GM18502 (cell line): Measurements from ENCODE around the gene DNER.
"Not testable (repeated sequence)": the region's sequence is repeated elsewhere in the genome, so short reads cannot be mapped to it uniquely, and the experiment has no call there.

ENCODE experiments used
- ATAC-seq: cut with Tn5 transposase; IDR thresholded peaks from one replicate; pipeline ENCODE4 v1.9.1; 2021; ENCODE audit warnings: mild to moderate bottlenecking; ENCODE audit not compliant: unreplicated experiment, poor library complexity

Gene DNER

GRCh38 chr2:229714080-229714735 lies at the start of gene DNER:
DNER (minus strand) TSS chr2:229714555; CDS start chr2:229714423, 132 bp downstream.
- peak; percentile 84 for ATAC-seq

GRCh38 chr2:229761663-229762062 lies 47.3 kb upstream of the DNER start:
- ATAC-seq = no peak

- not testable (repeated sequence) for ATAC-seq
Measured at GRCh38 chr2:229757462-229757861, 43.1 kb upstream of the DNER start.

- no peak for ATAC-seq
Measured at GRCh38 chr2:229752970-229753729, 38.8 kb upstream of the DNER start.

- no peak for ATAC-seq
Measured at GRCh38 chr2:229749779-229750178, 35.4 kb upstream of the DNER start.

- no peak for ATAC-seq
Measured at GRCh38 chr2:229748950-229749349, 34.6 kb upstream of the DNER start.

GRCh38 chr2:229742691-229743090 lies 28.3 kb upstream of the DNER start:
- ATAC-seq = not testable (repeated sequence)

- ATAC-seq = no peak
Measured at GRCh38 chr2:229740279-229740678, 25.9 kb upstream of the DNER start.

GRCh38 chr2:229738024-229738625 lies 23.8 kb upstream of the DNER start:
- ATAC-seq = no peak

GRCh38 chr2:229734410-229734809 lies 20.1 kb upstream of the DNER start:
- no peak for ATAC-seq

- ATAC-seq = no peak
Measured at GRCh38 chr2:229733611-229734245, 19.4 kb upstream of the DNER start.

- ATAC-seq = no peak
Measured at GRCh38 chr2:229732897-229733296, 18.5 kb upstream of the DNER start.

- no peak for ATAC-seq
Measured at GRCh38 chr2:229731916-229732315, 17.6 kb upstream of the DNER start.

- no peak for ATAC-seq
Measured at GRCh38 chr2:229731363-229731762, 17.0 kb upstream of the DNER start.

- no peak for ATAC-seq
Measured at GRCh38 chr2:229728370-229728769, 14.0 kb upstream of the DNER start.

- no peak for ATAC-seq
Measured at GRCh38 chr2:229726643-229727042, 12.3 kb upstream of the DNER start.

GRCh38 chr2:229725716-229726574 lies 11.6 kb upstream of the DNER start:
- no peak for ATAC-seq

GRCh38 chr2:229723192-229723591 lies 8.8 kb upstream of the DNER start:
- not testable (repeated sequence) for ATAC-seq

GRCh38 chr2:229719926-229720647 lies 5.7 kb upstream of the DNER start:
- no peak for ATAC-seq
